COLO668 (cell line): ENCODE data around the gene KRT4.

Source experiments
- DNase-seq: peaks from one replicate; lab custom pipeline; 2025; ENCODE audit not compliant: unreplicated experiment; lab: John Stamatoyannopoulos, UW

The KRT4 gene

GRCh38 chr12:52836491-52837412 lies 22.8 kb upstream of the KRT4 start:
- no peak for DNase-seq

- DNase-seq, result no peak
Observed at GRCh38 chr12:52836042-52836466, 22.1 kb upstream of the KRT4 start.

- DNase-seq, result no peak
Observed at GRCh38 chr12:52835271-52836041, 21.5 kb upstream of the KRT4 start.

GRCh38 chr12:52834727-52835001 lies 20.7 kb upstream of the KRT4 start:
- no peak for DNase-seq

- no peak for DNase-seq
Observed at GRCh38 chr12:52833922-52834726, 20.2 kb upstream of the KRT4 start, which contains the start of gene KRT79. Gene KRT79 (minus strand): TSS chr12:52834311. CDS start chr12:52834260, 51 bp downstream.

GRCh38 chr12:52832985-52833905 lies 19.3 kb upstream of the KRT4 start:
- DNase-seq, result no peak

GRCh38 chr12:52832451-52832850 lies 18.5 kb upstream of the KRT4 start:
- no peak for DNase-seq

GRCh38 chr12:52831251-52831650 lies 17.3 kb upstream of the KRT4 start:
- no peak for DNase-seq

- DNase-seq, result no peak
Observed at GRCh38 chr12:52829986-52830770, 16.3 kb upstream of the KRT4 start.

- DNase-seq, result no peak
Observed at GRCh38 chr12:52828591-52829021, 14.7 kb upstream of the KRT4 start.

GRCh38 chr12:52828156-52828555 lies 14.2 kb upstream of the KRT4 start:
- DNase-seq, result no peak

- no peak for DNase-seq
Observed at GRCh38 chr12:52827499-52828090, 13.7 kb upstream of the KRT4 start.

GRCh38 chr12:52826611-52827498 lies 12.9 kb upstream of the KRT4 start:
- DNase-seq, result no peak

GRCh38 chr12:52825961-52826360 lies 12.0 kb upstream of the KRT4 start:
- no peak for DNase-seq

GRCh38 chr12:52824741-52825410 lies 11.0 kb upstream of the KRT4 start:
- DNase-seq, result no peak

GRCh38 chr12:52823761-52824450 lies 10.0 kb upstream of the KRT4 start:
- DNase-seq, result no peak
